GM19240 (cell line): ENCODE data around the gene KIF3A.

Source experiments
- DNase-seq: peaks from one replicate; pipeline ENCODE4 v3.0.0; 2011; ENCODE audit warnings: low spot score; ENCODE audit not compliant: insufficient read length

KIF3A gene

DNA sequence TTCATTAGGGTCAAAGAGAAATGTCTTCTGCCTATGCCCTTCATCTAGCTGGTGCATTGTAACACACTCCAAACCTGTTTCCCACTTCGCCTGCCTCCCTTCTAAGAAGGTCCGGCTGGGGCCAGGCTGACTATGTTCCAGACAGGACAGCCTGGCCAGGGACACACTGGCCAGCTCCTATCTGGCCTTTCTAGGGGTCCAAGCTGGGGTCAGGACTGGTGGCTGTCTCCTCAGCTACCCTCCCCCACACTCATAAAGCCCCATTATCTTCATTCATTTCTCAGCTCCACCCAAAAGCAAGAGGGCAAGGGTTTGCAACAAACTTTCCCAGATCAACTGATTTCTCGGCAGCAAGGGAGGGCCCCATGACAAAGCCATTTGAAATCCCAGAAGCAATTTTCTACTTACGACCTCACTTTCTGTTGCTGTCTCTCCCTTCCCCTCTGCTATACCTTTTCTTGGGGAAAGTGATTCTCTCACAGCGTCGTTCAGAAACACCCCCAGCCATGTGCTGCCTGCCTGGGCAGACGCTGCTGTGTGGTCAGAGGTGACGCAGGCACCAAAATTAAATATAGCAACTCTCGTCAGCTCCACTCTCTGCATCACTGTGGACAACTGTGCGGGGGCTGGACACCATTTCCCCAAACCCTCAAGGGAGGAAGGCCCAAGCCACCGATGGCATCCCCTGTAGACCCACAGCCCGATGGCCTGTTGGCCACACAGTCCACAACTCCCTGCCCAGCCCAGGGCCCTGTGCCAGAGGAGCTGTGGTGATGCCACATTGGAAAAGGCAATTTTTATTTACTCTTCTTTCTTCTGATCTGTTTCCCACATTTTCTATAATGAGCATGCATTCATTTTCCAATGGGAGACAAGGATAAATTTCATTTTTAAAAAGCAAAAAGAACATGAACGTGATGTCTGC is 73.3 kb downstream of the KIF3A start:
- peak; percentile 70 for DNase-seq

DNA sequence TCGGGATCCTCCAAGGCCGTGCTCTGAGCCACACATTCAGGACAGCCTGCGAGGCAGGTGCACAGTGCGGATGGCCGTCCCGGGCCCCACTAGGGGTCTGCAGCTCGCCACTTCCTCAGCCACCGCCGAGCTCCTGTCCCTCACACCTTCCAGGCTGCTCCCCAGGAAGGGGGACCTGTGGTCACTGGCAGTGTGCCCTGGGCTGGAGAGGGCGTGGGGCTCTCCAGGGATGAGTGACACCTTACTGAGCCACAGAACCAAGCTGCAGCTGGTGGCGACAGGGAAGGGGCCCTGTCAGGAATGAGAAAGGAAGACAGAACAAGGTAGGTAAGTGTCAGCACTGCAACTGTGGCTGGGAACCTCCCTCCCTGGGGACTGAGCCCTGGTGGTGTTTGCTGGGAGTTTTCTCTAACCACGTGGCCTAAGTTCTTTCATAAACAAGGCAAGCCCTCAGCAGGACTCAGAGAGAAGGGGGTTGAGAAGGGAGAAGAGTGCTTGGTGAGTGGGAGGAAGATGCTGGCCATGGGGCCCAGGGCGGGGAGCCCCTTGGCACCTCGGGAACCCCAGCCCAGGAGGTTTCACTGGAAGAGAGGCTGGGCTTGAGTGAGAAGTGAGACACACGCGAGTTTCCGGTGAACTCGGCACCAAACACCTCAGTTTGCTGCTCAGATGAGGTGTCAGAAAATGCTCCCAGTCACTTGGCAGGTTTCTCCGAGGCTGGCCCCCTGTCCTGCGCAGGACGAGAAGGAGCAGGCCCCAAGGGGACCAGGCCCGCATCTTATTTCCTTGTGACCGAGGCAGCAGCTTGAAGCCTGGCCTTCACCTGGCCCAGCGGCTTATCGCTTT is 74.2 kb downstream of the KIF3A start:
- DNase-seq = peak; percentile 82

DNA sequence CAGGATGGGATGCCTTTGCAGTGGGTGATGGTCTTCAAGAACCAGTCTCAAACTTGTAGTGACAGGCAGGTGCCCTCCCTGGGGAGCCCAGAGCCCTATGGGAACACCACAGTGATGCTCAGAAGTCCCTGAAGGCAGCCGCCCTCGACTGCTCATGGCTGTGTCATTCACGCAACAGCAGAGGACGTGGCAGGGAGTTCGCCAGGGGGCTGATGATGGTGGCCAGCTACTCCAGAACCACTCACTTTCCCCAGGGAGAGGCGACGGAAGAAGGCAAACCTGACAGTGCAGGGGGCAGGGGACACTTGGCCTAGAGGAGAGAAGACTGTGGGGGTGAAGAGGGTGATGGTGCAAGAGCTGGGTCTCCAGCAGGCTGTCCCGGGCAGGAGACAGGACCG is 75.3 kb downstream of the KIF3A start:
- DNase-seq = no peak

DNA sequence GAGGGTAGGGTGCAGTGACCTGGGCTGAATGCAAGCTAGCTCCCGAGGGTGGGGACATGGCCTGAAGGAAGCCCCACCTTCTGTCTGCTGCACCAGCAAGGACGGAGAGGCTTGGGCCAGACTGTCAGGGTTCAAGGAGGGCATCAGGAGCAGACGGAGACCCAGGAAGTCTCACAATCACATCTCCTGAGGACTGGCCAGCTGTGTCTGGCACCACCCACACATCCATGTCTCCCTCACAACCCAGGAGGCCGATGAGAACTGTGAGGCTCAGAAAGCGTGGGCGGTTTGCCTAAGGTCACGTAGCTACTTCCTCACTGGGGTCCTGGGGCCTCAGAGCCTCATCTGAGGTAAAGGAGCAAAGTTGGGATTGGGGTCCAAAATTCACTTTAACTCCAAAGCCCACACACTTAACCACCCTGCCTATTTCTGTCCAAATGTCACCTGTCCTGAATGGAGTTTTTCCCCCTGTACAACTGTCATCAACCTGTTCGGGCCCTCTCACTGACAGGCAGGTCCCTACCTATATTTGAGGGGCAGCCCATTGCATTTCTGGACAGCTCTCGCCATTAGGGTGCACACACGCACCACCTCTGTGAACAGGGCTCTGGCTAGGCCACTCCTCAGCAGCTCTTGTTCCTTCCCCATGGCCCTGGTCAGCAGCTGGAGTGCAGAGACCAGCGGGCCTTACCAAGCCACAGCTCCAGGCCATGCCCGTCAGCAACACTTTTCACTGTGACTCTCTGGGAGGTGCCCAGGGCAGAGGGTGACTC is 75.9 kb downstream of the KIF3A start:
- no peak for DNase-seq

DNA sequence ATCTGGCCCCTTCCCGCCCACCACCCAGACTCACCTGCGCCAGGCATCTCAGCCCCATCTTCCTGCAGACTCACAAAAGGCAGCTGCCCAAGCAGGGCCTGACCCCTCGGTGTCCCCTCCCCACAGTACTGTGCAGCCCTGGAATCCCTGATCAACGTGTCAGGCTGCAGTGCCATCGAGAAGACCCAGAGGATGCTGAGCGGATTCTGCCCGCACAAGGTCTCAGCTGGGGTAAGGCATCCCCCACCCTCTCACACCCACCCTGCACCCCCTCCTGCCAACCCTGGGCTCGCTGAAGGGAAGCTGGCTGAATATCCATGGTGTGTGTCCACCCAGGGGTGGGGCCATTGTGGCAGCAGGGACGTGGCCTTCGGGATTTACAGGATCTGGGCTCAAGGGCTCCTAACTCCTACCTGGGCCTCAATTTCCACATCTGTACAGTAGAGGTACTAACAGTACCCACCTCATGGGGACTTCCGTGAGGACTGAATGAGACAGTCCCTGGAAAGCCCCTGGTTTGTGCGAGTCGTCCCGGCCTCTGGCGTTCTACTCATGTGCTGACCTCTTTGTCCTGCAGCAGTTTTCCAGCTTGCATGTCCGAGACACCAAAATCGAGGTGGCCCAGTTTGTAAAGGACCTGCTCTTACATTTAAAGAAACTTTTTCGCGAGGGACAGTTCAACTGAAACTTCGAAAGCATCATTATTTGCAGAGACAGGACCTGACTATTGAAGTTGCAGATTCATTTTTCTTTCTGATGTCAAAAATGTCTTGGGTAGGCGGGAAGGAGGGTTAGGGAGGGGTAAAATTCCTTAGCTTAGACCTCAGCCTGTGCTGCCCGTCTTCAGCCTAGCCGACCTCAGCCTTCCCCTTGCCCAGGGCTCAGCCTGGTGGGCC is 77.5 kb downstream of the KIF3A start:
- DNase-seq = no peak

DNA sequence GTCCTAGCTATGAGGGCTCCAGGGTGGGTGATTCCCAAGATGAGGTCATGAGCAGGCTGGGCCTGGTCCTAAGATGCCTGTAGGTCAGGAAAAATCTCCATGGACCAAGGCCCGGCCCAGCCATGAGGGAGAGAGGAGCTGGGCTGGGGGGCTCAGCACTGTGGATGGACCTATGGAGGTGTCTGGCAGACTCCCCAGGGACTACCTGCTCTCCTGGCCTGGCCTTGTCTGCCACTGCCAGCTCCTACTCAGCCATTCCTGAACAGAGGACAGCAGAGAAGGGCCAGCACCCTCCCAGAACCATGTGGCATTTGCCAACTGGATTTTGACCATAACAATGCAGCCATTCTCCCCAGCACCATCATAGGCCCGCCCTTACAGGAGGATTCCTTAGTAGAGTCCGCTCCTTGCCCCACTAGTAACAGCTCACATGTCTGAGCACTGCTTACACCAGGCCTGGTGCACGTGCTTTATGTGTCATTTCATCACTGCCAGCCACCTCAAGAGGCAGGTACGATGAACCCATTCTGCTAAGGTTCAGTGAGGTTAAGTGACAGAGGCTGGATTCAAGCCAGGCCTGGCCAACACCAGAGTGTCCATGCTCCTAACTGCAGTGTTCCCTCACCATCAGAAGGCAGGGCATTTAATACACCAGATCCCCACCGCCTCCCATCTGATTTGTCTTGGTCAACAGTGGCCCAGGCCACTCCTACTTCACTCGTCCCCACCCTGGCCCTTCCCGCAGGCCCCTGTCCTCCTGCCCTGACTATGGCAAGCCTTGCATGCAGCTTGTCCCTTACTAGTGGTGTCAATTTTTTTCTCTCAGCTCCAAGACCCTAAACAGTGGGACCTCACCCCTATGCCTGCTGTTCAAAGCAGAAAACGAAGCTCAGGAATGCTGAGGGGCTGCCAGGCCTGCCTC is 78.7 kb downstream of the KIF3A start:
- no peak for DNase-seq

DNA sequence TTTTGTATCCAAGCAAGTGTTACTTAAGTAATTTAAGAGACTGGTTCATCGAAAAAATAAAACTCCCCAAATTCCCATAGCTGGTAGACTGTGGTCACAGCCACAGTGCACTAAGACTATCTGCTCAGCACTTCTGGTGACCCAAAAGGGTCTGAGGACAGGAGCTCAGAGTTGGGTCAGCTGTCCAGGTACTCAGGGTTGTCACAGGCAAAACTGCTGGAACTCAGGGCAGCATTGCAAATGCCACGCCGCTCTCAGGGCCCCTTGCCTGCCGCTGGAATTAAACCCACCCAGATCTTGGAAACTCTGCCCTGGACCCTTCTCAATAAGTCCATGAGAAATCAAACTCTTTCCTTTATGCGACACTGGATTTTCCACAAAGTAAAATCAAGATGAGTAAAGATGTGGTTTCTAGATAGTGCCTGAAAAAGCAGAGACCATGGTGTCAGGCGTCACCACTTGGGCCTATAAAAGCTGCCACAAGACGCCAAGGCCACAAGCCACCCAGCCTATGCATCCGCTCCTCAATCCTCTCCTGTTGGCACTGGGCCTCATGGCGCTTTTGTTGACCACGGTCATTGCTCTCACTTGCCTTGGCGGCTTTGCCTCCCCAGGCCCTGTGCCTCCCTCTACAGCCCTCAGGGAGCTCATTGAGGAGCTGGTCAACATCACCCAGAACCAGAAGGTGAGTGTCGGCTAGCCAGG is 79.5 kb downstream of the KIF3A start, which contains the start of gene IL13:
TSS of gene IL13 (plus strand) at position 498 of the 705 bp plus-strand sequence. CDS start at position 512, 14 bp downstream.
- no peak for DNase-seq

DNA sequence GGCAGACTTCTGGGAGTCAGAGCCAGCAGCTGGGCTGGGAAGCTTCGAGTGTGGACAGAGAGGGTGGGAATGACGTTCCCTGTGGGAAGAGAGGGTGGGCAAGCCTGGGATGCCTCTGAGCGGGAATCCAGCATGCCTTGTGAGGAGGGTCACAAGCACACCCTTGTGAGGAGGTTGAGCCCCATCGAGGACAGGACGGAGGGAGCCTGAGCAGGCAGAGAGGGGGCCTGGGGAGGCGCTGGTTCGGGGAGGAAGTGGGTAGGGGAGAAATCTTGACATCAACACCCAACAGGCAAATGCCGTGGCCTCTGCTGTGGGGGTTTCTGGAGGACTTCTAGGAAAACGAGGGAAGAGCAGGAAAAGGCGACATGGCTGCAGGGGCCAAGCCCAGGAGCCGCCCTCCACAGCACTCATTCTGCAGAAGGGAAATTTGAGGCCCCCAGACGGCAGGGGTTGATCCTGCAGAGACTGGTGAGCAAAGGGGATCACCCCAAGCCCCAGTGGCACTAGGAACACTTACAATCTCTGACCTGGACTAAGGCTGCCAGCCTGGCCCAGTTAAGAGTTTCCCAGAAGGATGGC is 80.5 kb downstream of the KIF3A start:
- DNase-seq = no peak

DNA sequence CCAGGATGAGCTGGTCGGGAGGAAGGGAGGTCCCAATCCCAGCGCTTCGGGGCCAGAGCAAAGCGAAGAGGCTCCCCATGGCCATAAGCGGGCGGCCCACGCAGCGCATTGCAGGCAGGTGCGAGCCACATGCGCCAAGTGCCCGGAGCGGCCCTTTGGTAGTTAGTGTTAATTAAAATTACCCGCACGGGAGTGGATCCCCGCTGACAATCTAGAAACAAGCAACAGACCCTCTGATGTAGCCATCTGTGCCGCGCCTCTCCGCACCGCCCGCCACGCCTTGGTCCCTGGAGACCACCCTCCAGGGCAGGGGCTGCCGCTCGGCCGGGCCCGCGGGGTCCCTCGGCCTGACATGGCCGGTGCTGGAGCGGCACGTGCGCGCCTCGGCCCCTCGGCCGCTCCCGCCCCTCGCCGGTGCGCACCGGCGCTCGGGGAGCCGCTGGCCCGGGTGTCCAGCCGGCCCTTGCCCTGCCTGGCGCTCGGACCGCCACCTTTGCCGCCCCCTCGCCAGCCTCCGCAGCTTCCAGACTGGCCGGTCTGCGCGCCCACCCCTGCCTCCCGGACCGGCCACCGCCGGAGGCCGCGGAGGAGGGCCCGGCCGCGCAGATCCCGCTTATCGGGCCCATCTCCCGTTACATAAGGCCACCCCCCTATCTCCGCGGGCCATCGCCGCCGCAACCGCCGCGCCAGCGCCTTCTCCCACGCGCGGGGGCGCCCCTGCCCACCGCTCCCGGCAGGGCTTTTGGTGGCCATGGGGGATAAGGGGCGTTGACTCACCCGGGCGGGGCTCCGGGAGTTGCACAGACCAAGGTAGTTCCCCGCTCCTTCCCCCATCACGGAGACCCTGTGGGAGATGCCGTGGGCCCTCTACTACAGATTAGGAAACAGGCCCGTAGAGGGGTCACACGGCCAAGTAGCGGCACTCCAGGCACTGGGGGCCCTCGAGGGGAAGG is 81.2 kb downstream of the KIF3A start:
- no peak for DNase-seq

DNA sequence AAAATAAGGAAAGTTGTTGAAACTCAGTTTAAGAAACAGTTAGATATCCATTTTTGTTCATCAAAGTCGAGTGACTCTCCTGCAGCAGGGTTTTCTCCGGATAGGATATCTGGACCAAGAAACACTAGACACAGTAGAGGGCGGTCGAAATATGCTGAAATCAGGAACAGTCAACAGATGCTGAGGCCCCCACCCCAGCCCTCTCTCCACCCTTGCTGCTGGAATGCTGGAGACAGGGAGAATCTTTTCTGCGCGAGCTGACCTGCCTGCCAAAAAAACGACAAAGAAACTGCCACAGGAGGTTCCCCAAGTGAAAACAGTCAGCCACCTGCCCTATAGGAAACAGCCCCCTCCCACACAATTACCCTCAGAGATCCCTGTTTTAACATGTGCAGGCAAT is 83.6 kb downstream of the KIF3A start:
- no peak for DNase-seq

DNA sequence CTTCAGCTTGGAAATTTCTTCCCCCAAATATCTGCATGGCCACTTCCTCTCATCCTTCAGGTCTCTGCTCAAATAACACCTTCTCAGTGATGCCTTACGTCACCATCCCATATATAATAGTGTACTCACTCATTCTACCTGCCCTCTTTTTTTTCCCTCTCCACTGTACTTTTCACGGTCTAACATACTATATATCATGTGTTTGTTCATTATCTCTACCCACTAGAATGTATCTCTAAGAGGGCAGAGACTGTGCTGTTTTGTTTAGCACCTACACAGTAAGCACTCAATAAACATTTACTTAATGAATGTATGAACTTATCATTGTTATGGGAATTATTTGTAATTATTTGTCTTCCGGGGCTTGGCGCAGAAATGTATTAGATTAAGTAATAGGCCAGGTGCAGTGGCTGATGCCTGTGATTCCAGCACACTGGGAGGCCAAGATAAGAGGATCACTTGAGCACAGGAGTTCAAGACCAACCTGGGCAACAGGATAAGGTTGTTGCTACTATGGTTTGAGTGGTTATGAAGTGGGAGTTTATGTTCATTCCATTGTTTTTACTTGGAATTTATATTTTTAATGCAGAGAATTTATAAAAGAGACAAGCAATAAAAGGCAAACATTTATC is 85.4 kb downstream of the KIF3A start:
- DNase-seq = no peak

DNA sequence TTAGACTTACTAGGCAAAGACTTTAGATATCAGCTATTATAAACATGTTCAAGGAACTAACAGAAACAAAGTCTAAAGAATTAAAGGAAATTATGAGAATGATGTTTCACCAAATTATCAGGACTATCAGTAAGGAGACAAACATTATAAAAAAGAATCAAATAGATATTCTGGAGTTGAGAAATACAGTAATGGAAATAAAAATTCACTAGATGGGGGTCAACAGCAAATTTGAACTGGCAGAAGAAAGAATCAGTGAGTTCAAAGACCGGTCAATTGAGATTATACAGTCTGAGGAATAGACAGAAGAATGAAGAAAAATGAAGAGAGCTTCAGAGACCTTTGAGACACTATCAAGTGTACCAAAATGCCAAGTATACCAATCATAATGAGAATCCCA is 89.0 kb downstream of the KIF3A start:
- no peak for DNase-seq

DNA sequence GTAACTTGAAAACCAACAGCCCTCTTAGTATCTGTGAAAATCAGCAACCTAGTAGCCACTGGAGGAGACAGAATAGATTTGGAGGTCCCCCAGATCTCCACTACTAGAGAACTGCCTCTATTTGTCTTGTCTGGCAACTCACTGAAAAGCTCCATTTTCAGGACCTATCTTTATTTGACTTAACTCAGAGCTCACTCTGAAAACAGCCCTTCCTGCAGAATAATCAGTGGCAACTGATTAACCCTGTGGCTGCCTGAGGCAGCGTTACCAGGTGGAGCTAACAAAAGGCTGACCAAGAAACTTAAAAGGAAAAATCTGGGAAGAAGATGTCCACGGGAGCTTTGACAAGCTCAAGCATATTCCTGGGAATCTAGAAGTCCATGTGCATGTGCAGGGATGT is 89.9 kb downstream of the KIF3A start:
- no peak for DNase-seq

DNA sequence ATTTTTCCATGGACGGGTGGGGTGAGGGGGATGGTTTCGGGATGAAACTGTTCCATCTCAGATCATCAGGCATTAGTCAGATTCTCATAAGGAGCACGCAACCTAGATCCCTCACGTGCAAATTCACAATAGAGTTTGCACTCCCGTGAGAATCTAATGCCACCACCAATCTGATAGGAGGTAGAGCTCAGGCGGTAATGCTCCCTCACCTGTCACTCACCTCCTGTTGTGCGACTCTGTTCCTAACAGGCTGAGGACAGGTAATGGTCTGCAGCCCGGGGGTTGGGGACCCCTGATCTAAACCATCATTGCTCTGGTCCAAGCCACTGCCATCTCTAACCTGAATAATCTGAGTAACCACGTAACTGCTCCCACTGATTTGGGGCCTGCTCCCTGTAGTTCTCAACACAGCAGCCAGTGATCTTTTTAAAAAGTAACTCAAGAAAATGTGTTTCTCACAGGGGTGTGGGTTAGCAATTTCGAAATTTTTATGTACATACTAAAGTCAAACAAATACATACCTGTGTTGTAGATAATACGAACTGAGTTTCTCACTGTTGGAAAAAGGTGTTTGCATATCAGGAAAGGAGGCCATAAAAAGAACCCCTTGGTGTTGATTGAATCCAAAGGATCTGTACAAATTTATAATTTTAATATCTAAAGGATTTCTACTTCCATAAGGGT is 90.6 kb downstream of the KIF3A start:
- DNase-seq = no peak

DNA sequence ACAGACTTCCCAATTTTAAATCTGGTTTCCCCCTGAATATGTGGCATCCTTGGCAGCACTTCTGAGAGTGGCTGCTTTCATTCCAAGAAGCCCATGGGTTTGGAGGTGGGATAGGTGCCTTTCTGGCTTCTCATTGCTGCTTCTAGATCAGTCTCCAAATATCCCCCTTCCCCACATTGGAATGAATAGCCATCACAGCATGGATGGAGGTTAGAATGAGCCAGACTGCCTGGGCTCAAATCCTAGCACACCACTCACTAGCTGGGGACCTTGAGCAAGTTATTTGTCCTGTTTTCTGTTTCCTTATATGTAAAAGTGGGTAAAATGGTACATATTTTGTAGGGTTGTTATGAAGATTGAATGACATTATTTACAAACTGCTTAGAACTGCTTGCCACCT is 93.2 kb downstream of the KIF3A start:
- DNase-seq = no peak
